T follicular helper cell (primary cell): ENCODE results near the gene DTYMK.
"Not testable (repeated sequence)": the region's sequence is repeated elsewhere in the genome, so short reads cannot be mapped to it uniquely, and the experiment has no call there.

Experiments used
- DNase-seq: peaks from one replicate; pipeline ENCODE4 v3.0.0-alpha.2; 2020; ENCODE audit warnings: low read depth

The DTYMK gene

DNA sequence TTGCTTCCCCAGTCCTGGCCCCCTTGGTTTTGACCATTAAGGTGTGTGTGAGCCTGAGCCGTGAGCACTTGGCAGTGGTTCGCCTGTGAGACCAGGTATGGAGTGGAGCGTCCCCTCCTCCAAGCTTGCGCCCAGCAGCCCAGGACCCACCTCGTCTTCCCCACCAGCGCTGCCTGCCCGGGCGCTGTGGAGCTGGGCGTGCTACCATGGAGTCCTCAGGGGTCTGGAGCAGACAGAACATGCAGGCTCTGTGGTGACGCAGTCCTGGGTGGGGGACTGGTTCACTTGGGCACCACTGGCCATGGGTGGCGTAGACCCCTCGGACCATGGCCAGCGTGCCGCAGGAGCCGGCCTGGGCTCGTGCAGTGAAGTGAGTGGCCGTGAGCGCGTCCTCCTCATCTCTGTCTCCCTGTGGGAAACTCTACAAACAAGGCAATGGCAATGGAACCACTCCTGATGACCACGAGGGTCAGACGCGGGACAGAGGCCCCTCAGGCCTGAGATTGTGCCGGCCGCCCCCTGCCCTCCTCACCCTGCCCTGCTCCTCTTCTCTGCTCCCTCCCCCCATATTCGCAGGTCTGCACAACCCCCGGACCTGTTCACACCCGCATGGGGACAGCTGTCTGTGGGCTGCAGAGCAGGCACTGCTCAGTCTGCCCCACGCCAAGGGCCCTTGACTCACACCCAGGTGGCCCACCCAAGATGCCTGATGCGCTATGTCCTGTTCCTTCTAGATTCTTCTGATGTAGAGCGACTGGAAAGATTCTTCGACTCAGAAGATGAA is 15.0 kb downstream of the DTYMK start:
- no peak for DNase-seq

- DNase-seq: no peak
Measured at GRCh38 chr2:241670333-241671110, 16.1 kb downstream of the DTYMK start.

DNA sequence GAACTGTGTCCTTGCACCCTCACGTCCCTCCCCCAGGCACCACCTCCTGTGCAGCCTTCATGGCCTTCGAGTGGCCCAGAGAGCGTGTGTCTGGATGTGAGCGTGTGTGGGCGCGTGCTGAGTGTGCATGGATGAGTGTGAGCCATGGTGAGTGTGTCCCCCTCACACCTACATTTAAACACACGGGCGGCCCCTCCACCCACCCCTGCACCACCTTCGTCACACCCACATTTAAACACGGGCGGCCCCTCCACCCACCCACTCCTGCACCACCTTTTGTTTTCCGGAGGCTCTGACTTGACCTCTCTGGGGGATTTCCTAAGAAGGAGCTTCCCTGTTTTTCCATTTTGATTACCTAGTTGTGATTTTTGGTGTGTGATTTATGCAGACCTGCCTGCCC is 17.8 kb downstream of the DTYMK start:
- DNase-seq: no peak

- DNase-seq: no peak
Measured at GRCh38 chr2:241668354-241668753, 18.3 kb downstream of the DTYMK start.

DNA sequence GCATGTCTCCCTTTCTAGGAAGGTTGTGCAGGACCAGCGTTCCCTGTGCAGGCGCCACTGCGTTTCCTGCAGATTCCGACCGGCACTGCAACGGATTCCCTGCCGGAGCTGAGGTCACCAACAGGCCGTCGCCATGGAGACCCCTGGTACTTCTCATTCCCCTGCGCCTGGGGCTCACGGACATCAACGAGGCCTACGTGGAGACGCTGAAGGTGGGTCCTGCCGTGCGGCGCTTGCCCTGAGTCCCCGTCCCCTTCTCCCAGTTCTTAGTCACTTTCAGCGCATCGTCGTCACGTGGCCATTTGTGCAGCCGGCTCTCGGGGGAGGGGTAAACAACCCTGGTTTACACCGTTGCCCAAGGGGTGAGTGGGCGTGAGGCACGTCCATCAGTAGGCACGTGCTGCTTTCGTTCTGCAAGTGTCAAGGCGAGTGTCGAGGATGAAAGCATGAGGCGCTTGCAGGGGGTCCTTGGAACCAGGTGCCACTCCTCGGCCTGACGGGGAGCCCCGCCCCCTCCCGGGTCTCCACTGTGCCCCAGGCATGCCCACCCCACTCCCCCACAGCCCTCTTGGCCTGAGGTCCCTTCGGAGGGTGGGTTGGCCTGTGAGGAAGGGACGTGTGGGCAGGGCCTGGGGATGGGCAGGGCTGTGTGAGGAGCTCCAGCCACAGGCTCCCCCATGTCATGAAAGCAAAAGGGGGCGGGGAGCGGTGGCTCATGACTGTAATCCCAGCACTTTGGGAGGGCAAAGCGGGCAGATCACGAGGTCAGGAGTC is 19.8 kb downstream of the DTYMK start:
- DNase-seq: no peak

- DNase-seq: no peak
Measured at GRCh38 chr2:241665731-241666440, 20.7 kb downstream of the DTYMK start.

- DNase-seq: not testable (repeated sequence)
Measured at GRCh38 chr2:241662731-241663130, 23.9 kb downstream of the DTYMK start.

DNA sequence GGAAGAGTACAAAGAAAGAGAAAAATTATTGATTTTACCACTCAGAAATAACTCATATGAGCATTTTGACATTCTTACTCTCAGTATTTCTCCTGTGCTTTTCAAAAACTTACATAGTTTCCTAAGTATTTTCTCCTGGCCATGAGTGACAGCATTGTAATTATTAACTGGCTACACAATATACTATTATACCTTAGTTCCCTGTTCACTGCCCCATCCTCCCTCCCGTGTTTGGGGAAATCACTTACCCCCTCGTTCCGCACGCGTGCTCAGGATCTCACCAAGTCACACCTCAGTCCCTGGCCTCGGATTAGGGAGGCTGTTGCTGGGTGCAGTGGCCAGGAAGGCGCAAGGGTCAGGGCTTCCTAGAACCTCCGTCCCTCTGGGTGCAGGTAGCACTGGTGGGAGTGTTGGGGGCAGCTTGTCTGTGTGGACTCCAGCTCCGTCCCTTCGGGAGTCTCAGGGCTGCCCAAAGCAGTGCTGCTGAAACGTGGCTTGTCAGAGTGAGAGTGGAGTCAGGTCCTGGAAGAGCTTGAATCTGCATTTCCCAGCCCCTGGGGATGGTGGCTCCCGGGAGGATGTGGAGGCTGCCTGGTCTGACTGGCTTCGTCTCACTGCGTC is 25.9 kb downstream of the DTYMK start:
- no peak for DNase-seq

- peak; percentile 11 for DNase-seq
Measured at GRCh38 chr2:241659150-241659739, 27.4 kb downstream of the DTYMK start.

GRCh38 chr2:241658296-241658695 is 28.3 kb downstream of the DTYMK start:
- no peak for DNase-seq

DNA sequence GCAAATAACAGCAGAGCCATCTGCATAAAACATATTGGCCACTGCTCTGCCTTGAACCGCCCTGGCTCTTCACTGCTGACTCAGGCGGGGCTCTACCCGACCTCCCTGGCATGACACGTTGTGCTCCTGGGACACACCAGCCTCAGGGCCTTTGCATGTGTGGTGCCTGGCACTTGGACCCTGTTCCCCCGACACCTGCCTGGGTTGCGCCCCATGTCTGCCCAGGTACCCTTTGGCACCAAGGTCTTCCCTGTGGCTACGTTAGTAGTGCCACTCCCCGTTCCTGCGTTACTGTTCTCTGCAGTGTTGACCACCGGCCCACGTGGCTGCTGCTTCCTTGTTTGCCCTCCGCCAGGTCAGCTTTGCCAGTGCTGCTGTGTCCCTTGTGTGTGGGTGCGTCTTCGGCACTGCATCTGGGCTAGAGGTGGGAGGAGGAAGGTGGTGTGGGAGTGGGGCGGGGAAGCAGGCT is 28.8 kb downstream of the DTYMK start:
- no peak for DNase-seq

DNA sequence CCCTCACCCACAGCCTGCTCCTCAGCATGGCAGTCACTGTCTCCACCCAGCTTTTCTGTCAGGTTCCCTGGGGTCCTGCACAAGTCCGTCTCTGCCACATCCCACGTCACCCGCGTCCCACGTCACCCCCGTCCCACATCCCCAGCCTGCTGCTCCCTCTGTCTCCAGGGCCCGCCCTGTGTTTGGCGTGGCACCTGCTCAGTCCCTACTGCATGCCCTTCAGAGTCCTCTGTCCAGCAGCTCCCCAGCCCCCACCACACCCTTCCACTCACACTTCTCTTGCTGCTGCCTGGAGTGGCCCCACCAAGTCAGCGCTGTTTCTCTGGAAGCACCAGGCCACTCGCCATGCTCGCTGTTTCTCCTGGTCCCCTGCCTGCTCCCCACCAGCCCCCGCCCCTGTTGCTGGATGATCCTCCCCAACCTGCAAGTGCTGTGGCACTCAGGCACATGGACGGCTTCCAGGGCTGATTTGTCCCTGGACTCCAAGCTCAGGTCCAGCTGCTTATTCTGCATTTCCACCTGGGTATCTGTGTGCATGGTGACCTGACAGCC is 30.3 kb downstream of the DTYMK start:
- no peak for DNase-seq

DNA sequence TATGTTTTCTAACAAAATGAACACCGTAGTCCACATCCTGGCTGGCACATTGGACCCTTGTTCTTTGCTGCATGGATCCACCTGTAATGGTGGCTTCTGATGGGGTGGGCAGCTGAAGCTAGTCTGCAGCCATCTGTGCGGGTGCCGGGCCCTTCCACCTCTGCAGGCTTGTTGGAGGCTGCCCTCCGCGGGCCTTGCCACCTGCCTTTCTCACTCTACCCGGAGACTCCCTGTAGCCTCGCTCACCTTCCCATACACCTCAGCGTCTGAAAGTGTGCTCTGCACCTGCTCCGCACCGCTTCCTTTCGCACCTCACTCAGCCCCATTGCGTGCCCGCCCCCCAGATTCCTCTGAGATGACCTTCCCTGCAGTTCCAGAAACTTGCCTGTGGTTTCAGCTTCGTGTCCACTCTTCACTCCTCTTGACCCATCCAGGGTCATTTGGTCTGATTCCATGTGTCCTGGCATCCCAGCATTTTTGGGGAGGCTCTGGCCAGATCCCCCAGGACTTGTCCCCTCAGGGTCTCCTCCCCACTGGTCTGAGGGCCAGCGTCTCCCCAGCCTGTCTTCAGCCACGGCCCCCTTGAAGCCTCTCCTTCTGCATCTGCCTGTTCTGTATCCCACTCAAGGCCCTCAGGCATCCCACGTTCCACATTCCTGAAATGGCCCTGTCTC is 31.0 kb downstream of the DTYMK start:
- DNase-seq: no peak

- no peak for DNase-seq
Measured at GRCh38 chr2:241654551-241654950, 32.1 kb downstream of the DTYMK start.

- DNase-seq: no peak
Measured at GRCh38 chr2:241653210-241653750, 33.3 kb downstream of the DTYMK start.

GRCh38 chr2:241652722-241653121 is 33.9 kb downstream of the DTYMK start:
- DNase-seq: no peak

- no peak for DNase-seq
Measured at GRCh38 chr2:241652142-241652541, 34.5 kb downstream of the DTYMK start.

DNA sequence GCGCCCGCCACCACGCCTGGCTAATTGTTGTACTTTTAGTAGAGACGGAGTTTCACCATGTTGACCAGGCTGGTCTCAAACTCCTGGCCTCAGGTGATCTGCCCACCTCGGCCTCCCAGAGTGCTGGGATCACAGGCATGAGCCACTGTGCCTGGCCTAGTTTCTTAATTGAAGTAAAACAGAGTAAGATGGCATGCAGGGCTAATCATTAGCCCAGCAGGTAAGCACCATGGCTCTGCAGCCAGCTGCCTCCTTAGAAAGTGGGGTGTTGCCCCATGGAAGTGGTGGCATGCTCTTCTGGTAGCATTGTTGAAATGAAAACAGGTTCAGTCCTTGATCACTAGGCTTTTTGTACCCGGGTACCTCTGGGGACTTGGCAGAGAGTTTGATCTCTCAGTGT is 36.7 kb downstream of the DTYMK start:
- no peak for DNase-seq

- DNase-seq: no peak
Measured at GRCh38 chr2:241649404-241649803, 37.2 kb downstream of the DTYMK start.

DNA sequence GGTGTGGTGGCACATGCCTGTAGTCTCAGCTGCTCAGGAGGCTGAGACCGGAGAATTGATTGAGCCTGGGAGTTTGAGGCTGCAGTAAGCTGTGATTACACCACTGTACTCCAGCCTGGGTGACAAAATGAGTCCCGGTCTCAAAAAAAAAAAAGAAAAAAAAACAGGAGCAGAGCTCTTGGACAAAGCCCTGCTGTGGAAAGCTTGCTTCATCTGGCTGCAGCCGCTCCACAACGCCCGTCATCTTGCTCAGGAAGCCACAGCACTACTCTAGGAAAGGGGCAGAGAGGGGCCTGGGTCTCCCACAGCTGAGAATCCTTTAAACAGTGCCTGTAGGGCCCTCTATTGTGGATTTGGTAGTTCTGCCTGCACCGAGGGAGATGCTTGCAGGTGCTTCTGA is 38.2 kb downstream of the DTYMK start:
- DNase-seq: no peak
